Endothelial cell of umbilical vein (primary cell): ENCODE data around the gene ARHGAP32. TPM values are rescaled to one million over a fixed set of nuclear protein-coding genes. Genes with fewer than 3 reads are reported as not detected.

Source experiments
- BruUV-seq: library from RNA; stranded (reverse); fragments of 400-500 nt; replicated peaks from 2 replicates; lab custom pipeline; 2021; lab: Mats Ljungman, UMichigan
- CTCF ChIA-PET: fragments of 300-600, 350-600 bp; sonication (Branson Sonifier 250); formaldehyde crosslinking; loops from one replicate; lab custom pipeline; 2021; ENCODE audit warnings: antibody characterized with exemption, inconsistent platforms; lab: Charles Lee
- POLR2A ChIA-PET: fragments of 300-600, 350-600 bp; sonication (Branson Sonifier 250); formaldehyde crosslinking; loops from one replicate; lab custom pipeline; 2021; ENCODE audit warnings: antibody characterized with exemption, inconsistent platforms; lab: Charles Lee
- DNase-seq: peaks from one replicate; pipeline ENCODE4 v3.0.0-alpha.2; 2011; ENCODE audit warnings: low read depth, low spot score
- FAIRE-seq: peaks from 2 replicates; lab custom pipeline; 2011; peaks lifted over from hg19 to GRCh38; lab: Jason Lieb, UNC
- H2AFZ ChIP-seq: 2 replicates; pipeline ENCODE4 v1.6.0; 2012; ENCODE audit warnings: low read depth, low read length, control low read depth, inconsistent platforms
- H3K27ac ChIP-seq: 2 replicates; pipeline ENCODE4 v1.5.1; 2011; ENCODE audit warnings: low read depth, mild to moderate bottlenecking, control low read depth, low read length, moderate library complexity; ENCODE audit not compliant: insufficient read depth
- H3K27me3 ChIP-seq, 2 experiments: 2 replicates each; pipeline versions ENCODE4 v1.6.0 to v1.6.1; 2011; ENCODE audit warnings: low read length in 2 of 2, mixed read lengths in 1 of 2; ENCODE audit not compliant: control insufficient read depth in 2 of 2, insufficient read depth in 2 of 2
- H3K36me3 ChIP-seq, 2 experiments: 2 replicates in 1 of 2; 3 replicates in 1 of 2; pipeline ENCODE4 v1.5.1; 2011; ENCODE audit warnings: low read length in 2 of 2, mild to moderate bottlenecking in 1 of 2, moderate library complexity in 1 of 2; ENCODE audit not compliant: control insufficient read depth in 2 of 2, insufficient read depth in 2 of 2; ENCODE audit errors: extremely low read depth in 1 of 2
- H3K4me1 ChIP-seq: 3 replicates; pipeline ENCODE4 v1.5.1; 2011; ENCODE audit warnings: mild to moderate bottlenecking, low read length; ENCODE audit not compliant: control insufficient read depth, insufficient read depth; ENCODE audit errors: extremely low read depth
- H3K4me2 ChIP-seq: 2 replicates; pipeline ENCODE4 v1.6.1; 2011; ENCODE audit warnings: low read length, control low read depth, mixed read lengths; ENCODE audit not compliant: insufficient read depth
- H3K4me3 ChIP-seq, 3 experiments: fragments of 200-600 bp in 1 of 3; sonication (generic), shearing (Covaris generic) in 1 of 3; replicated peaks in 1 of 3; 2 replicates each; pipeline ENCODE4 v1.5.1; 2011 to 2016; ENCODE audit warnings: control low read depth in 3 of 3, low read length in 3 of 3, mild to moderate bottlenecking in 2 of 3, inconsistent platforms in 1 of 3, low read depth in 1 of 3, moderate library complexity in 1 of 3; ENCODE audit not compliant: insufficient read depth in 1 of 3
- H3K79me2 ChIP-seq: 2 replicates; pipeline ENCODE4 v1.6.0; 2012; ENCODE audit warnings: low read length, inconsistent platforms; ENCODE audit not compliant: control insufficient read depth, insufficient read depth
- H3K9ac ChIP-seq: replicated peaks from 2 replicates; pipeline ENCODE3; 2011; ENCODE audit warnings: low read length, control low read depth; ENCODE audit not compliant: insufficient read depth; ENCODE audit errors: extremely low read depth
- H3K9me1 ChIP-seq: replicated peaks from 3 replicates; pipeline ENCODE4 v1.6.0; 2011; ENCODE audit warnings: mild to moderate bottlenecking, low read length; ENCODE audit not compliant: control insufficient read depth, insufficient read depth; ENCODE audit errors: extremely low read depth
- H3K9me3 ChIP-seq: replicated peaks from 2 replicates; pipeline ENCODE4 v1.5.1; 2012; ENCODE audit warnings: low read length, inconsistent platforms; ENCODE audit not compliant: control insufficient read depth, insufficient read depth
- H4K20me1 ChIP-seq: replicated peaks from 2 replicates; pipeline ENCODE3; 2011; ENCODE audit warnings: mild to moderate bottlenecking, low read length; ENCODE audit not compliant: control insufficient read depth, insufficient read depth; ENCODE audit errors: extremely low read depth
- CTCF ChIP-seq, 2 donors: IDR thresholded peaks; 1 replicate in 1 of 2; 2 replicates in 1 of 2; pipeline ENCODE4 v1.5.1; 2011; ENCODE audit warnings: low read length in 2 of 2, mild to moderate bottlenecking in 2 of 2, moderate library complexity in 2 of 2, control low read depth in 1 of 2, inconsistent platforms in 1 of 2, low read depth in 1 of 2; ENCODE audit not compliant: insufficient read depth in 1 of 2; ENCODE audit errors: extremely low read depth in 1 of 2
- EZH2 ChIP-seq: IDR thresholded peaks from 2 replicates; pipeline ENCODE4 v1.6.1; 2012; ENCODE audit warnings: borderline replicate concordance, low read depth, mild to moderate bottlenecking, moderate library complexity, low read length, inconsistent platforms; ENCODE audit not compliant: severe bottlenecking
- FOS ChIP-seq: IDR thresholded peaks from 2 replicates; pipeline ENCODE4 v1.6.1; 2011; ENCODE audit warnings: mild to moderate bottlenecking, low read length, moderate library complexity, borderline replicate concordance; ENCODE audit not compliant: insufficient read depth
- GATA2 ChIP-seq: IDR thresholded peaks from 2 replicates; pipeline ENCODE4 v1.7.0; 2011; ENCODE audit warnings: low read depth, mild to moderate bottlenecking, moderate library complexity, mixed read lengths, low read length; ENCODE audit not compliant: insufficient read length, insufficient read depth
- JUN ChIP-seq: IDR thresholded peaks from 2 replicates; pipeline ENCODE4 v1.6.1; 2011; ENCODE audit warnings: borderline replicate concordance, low read depth; ENCODE audit not compliant: insufficient read length, insufficient read depth
- MAX ChIP-seq: IDR thresholded peaks from 2 replicates; pipeline ENCODE4 v1.6.1; 2011; ENCODE audit not compliant: insufficient read depth, insufficient read length
- MYC ChIP-seq: IDR thresholded peaks from one replicate; pipeline ENCODE4 v1.6.1; 2011; ENCODE audit warnings: mild to moderate bottlenecking, low read depth, low read length
- POLR2A ChIP-seq: IDR thresholded peaks from 2 replicates; pipeline ENCODE4 v1.6.1; 2012; ENCODE audit warnings: low read depth, mild to moderate bottlenecking, control low read depth, low read length
- POLR2AphosphoS5 ChIP-seq: IDR thresholded peaks from 2 replicates; pipeline ENCODE4 v1.6.1; 2012; ENCODE audit warnings: low read depth, mild to moderate bottlenecking, control low read depth, low read length, moderate library complexity; ENCODE audit not compliant: insufficient read depth
- dilution Hi-C: fragments of 300-500 bp; cut with MboI; formaldehyde crosslinking; loops from one replicate; pipeline ENCODE4 v1.15.0; 2019; ENCODE audit warnings: low sequenced_read_pairs; ENCODE audit not compliant: extremely low pct_ligation_motif_present
- intact Hi-C: fragments of 100-400 bp; cut with micrococcal nuclease; formaldehyde crosslinking; loops from one replicate; pipeline ENCODE4 v1.10.0; 2022
- polyA plus RNA-seq, 4 experiments: library from polyadenylated mRNA; depleted of rRNA in 3 of 4; stranded (reverse) in 3 of 4; unstranded in 1 of 4; fragments of >200 nt; gene quantifications; 2 replicates each; pipeline versions ENCODE4 v1.2.1 to v1.2.3, GENCODE V29; 2011 to 2012; ENCODE audit warnings: missing spikeins in 1 of 4
- total RNA-seq: library from RNA; stranded (reverse); gene quantifications from 2 replicates; pipeline ENCODE4 v1.2.3, GENCODE V29; 2021

Gene ARHGAP32
- total and polyA plus RNA-seq, 2 donors (not counting 3 experiments of a cell fraction or from before 2014, with no cell fraction given), result 3.4 to 9.1 TPM

GRCh38 chr11:129213261-129213660 lies 21.1 kb upstream of the ARHGAP32 start:
- CTCF ChIA-PET, result interaction anchor here (1.4 kb wide), 1 partner anchor 11 kb away, joined by 3 read pairs; no protein-coding TSS in a partner anchor
- H3K27me3 ChIP-seq, result no peaks in the 10 kb centered on the region
- TF ChIP-seq POLR2AphosphoS5 (no peak), JUN (no peak), MYC (no peak), FOS (no peak), GATA2 (no peak), POLR2A (no peak), EZH2 (no peak)
- no peaks in the 10 kb centered on the region for H3K36me3 ChIP-seq
- H3K4me3 ChIP-seq, result no peak overlapping the region
- H3K9me1 ChIP-seq, result no peaks in the 10 kb centered on the region
- dilution Hi-C loops, result no loop called here
- no peaks in the 10 kb centered on the region for H3K9me3 ChIP-seq
- no peak overlapping the region for H3K9ac ChIP-seq
- no peak overlapping the region for H3K4me2 ChIP-seq
- BruUV-seq, result no TSS peak
- intact Hi-C loops, result no loop called here
- DNase-seq, result no peak
- POLR2A ChIA-PET, result no interaction called here
- no peak overlapping the region for H2AFZ ChIP-seq
- no peak for FAIRE-seq
- no peaks in the 10 kb centered on the region for H4K20me1 ChIP-seq
- no peak overlapping the region for H3K27ac ChIP-seq
- H3K79me2 ChIP-seq, result no peaks in the 10 kb centered on the region
- no peaks in the 10 kb centered on the region for H3K4me1 ChIP-seq

- BruUV-seq, result no TSS peak
- Histone ChIP-seq H3K79me2 (no peaks in the 10 kb centered on the region), H3K9me1 (no peaks in the 10 kb centered on the region), H3K4me2 (no peak overlapping the region), H3K4me1 (no peaks in the 10 kb centered on the region), H3K27me3 (no peaks in the 10 kb centered on the region), H4K20me1 (no peaks in the 10 kb centered on the region), H3K27ac (no peak overlapping the region), H3K4me3 (no peak overlapping the region), H2AFZ (no peak overlapping the region), H3K9me3 (no peaks in the 10 kb centered on the region), H3K36me3 (no peaks in the 10 kb centered on the region), H3K9ac (no peak overlapping the region)
- no peak for DNase-seq
- dilution Hi-C loops (no loop called here), intact Hi-C loops (no loop called here)
- TF ChIP-seq MAX, result no peak
- TF ChIP-seq JUN, result no peak
- no peak for TF ChIP-seq CTCF (IDR thresholded peaks at IDR 0.05; ENCODE audit: extremely low read depth in 1 of 2, insufficient read depth in 1 of 2, low read depth in 1 of 2, low read length in 2 of 2)
- no peak for TF ChIP-seq FOS
- no peak for TF ChIP-seq POLR2A
- no peak for TF ChIP-seq POLR2AphosphoS5
- TF ChIP-seq EZH2, result no peak
- TF ChIP-seq GATA2, result no peak
- TF ChIP-seq MYC, result no peak
- CTCF ChIA-PET, result no interaction called here
- FAIRE-seq, result no peak
- POLR2A ChIA-PET, result no interaction called here
Measured at GRCh38 chr11:129211397-129211796, 19.3 kb upstream of the ARHGAP32 start.
